Measurements from ENCODE around the gene BBS9.

GRCh38 chr7:33215992-33216391 is 86.6 kb downstream of the BBS9 start:
- TF ChIP-seq POLR2AphosphoS5 (IDR thresholded peaks at IDR 0.05) (peak in 2 of 4 donors; percentile 19 to 29), CTCF (IDR thresholded peaks at IDR 0.05) (no peak), POLR2A (IDR thresholded peaks at IDR 0.05) (no peak)
